Measurements from ENCODE around the gene RBM7.

RBM7 gene, protein sequence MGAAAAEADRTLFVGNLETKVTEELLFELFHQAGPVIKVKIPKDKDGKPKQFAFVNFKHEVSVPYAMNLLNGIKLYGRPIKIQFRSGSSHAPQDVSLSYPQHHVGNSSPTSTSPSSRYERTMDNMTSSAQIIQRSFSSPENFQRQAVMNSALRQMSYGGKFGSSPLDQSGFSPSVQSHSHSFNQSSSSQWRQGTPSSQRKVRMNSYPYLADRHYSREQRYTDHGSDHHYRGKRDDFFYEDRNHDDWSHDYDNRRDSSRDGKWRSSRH

DNA sequence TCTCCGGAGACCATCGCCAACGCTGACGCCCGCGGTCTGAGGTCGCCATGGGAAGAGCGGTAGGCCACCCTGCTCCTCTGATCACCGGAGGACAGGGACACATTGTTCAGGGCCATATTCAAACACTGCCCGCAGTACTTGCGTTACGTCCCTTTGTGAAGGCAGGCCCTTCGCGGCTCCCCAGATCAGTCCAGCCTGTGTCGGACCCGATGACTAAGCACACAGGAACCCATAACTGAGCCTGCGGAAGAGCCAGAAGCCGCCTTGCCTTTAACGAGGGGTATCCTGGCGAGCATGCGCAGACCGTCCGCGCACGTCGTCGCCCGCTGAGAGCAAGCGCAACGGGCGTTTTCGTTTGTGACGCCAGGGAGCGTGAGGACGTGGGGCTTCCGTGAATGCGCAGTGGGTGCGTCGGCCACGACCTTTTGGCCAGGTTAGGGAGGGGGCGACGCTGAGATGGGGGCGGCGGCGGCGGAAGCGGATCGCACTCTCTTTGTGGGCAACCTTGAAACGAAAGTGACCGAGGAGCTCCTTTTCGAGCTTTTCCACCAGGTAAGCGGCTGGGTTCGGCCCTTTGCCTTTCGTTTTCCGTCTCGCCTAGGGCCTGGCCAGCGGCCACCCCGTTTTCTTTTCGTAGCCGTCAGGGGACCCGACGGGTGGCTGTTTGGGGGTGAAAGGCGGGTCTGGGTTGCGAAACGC, at the start of gene RBM7, which contains the start of gene C11orf71:
TSS of gene RBM7 (plus strand) at position 451 of the 699 bp plus-strand sequence. CDS start at position 457, 6 bp downstream.
TSS of gene C11orf71 (minus strand) at position 296 of the 699 bp plus-strand sequence. CDS start at position 116, 180 bp downstream.
- DNase-seq (ENCODE audit: low spot score) = peak; percentile 95
- in situ Hi-C loops (cut with MboI; ENCODE audit: low sequenced_read_pairs, unreplicated experiment) = no loop called here
- TF ChIP-seq, protein P1, sequence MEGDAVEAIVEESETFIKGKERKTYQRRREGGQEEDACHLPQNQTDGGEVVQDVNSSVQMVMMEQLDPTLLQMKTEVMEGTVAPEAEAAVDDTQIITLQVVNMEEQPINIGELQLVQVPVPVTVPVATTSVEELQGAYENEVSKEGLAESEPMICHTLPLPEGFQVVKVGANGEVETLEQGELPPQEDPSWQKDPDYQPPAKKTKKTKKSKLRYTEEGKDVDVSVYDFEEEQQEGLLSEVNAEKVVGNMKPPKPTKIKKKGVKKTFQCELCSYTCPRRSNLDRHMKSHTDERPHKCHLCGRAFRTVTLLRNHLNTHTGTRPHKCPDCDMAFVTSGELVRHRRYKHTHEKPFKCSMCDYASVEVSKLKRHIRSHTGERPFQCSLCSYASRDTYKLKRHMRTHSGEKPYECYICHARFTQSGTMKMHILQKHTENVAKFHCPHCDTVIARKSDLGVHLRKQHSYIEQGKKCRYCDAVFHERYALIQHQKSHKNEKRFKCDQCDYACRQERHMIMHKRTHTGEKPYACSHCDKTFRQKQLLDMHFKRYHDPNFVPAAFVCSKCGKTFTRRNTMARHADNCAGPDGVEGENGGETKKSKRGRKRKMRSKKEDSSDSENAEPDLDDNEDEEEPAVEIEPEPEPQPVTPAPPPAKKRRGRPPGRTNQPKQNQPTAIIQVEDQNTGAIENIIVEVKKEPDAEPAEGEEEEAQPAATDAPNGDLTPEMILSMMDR (IDR thresholded peaks at IDR 0.05; ENCODE audit: borderline replicate concordance, control extremely low read depth, extremely low read depth, insufficient read depth, missing control alignments) = no peak

DNA sequence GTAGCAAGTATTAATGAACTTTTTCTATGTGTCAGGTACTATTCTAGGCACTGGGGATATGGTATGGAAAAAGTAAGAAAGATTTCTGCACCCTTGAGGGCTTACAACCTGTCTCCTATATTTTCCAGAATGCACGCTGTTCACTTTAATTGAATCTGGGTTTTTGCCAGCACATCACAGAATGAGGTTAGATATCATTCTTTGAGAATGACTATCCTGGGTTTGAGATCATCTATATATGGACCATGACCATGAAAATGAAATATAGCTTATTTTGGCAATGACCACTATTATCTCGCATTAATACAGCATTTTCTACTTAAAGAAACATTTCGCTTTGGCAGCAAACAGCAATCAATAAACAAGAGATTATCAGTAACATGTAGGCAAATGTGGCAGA, 47.0 kb upstream of the RBM7 start:
- in situ Hi-C loops (cut with MboI; ENCODE audit: low sequenced_read_pairs, unreplicated experiment) = no loop called here
- TF ChIP-seq, protein P1 (IDR thresholded peaks at IDR 0.05; ENCODE audit: borderline replicate concordance, control extremely low read depth, extremely low read depth, insufficient read depth, missing control alignments) = no peak
- no peak for DNase-seq (ENCODE audit: low spot score)

DNA sequence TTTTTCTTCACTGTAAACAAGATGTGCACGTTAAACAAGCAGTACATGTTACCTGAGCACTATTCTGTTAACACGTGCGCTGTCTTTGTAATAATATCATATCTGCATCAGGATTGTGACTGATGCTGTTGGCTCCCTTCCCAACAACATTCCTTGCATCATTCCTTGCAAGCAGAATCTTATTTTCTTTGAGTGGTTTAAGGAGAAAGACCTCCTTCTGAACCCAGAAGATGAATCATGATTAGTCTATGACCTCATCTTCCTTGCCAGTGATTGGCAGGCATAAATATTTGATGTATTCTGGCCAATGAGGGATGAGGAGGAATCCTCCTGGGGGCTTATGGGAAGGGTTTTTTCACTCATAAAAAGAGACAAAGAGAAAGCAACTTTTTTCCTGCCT, 46.4 kb upstream of the RBM7 start:
- TF ChIP-seq, protein P1 (IDR thresholded peaks at IDR 0.05; ENCODE audit: borderline replicate concordance, control extremely low read depth, extremely low read depth, insufficient read depth, missing control alignments) = no peak
- DNase-seq (ENCODE audit: low spot score) = no peak
- in situ Hi-C loops (cut with MboI; ENCODE audit: low sequenced_read_pairs, unreplicated experiment) = no loop called here

DNA sequence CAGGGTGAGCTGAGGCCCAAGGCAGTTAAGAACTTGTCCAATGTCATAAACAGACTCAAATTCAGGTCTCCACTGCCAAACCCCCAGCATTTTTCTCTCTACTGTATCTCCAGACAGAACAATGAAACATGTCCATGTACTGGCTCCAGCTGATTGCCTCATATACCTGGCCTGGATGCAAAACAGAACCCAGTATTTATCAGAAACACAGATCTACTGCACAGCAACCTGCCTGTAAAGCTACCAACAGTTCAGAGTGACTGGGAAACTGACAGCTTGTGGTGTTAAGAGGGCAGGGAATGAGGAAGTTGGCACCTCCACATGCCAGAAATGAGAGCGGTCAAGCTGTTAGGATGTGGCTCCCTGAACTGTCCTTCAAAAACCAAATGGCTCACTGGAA, 41.8 kb upstream of the RBM7 start:
- TF ChIP-seq, protein P1 (IDR thresholded peaks at IDR 0.05; ENCODE audit: borderline replicate concordance, control extremely low read depth, extremely low read depth, insufficient read depth, missing control alignments) = no peak
- DNase-seq (ENCODE audit: low spot score) = no peak
- in situ Hi-C loops (cut with MboI; ENCODE audit: low sequenced_read_pairs, unreplicated experiment) = no loop called here

DNA sequence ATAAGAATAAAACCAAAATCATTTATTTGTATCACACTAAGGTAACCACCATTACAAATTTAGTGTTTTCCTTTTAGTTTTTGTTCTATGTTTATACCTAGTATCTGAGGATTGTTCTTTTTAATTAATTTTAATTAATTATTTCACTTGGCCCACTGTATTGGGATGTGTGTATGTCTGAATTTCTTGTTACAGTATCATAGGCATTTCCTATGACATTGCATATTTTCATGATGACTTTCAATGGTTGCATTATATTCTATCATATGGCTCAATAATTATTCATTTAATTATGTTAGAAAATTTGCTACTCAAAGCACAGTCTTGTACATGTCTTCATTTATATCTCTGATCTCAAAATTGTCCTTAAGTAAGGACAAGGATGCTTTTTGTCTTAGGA, 41.1 kb upstream of the RBM7 start:
- TF ChIP-seq, protein P1 (IDR thresholded peaks at IDR 0.05; ENCODE audit: borderline replicate concordance, control extremely low read depth, extremely low read depth, insufficient read depth, missing control alignments) = no peak
- in situ Hi-C loops (cut with MboI; ENCODE audit: low sequenced_read_pairs, unreplicated experiment) = no loop called here
- DNase-seq (ENCODE audit: low spot score) = no peak

DNA sequence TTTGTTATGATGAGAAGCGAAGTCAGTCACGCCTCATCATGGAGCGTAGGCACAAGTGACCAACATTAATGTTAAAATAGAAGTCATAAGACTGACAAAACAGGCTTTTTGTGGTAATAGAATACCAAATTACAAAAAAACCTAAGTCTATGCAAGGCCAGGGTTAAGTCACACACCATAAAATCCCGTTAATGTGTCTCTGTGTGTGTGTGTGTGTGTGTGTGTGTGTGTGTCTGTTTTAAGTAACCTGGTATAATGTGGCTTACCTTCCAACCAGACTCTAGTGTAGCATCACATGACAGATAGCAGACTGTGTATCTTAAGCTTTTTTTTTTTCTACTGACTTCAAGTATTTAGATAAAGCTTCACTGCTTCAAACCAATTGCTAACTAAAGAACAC, 38.1 kb upstream of the RBM7 start:
- in situ Hi-C loops (cut with MboI; ENCODE audit: low sequenced_read_pairs, unreplicated experiment) = no loop called here
- TF ChIP-seq, protein P1 (IDR thresholded peaks at IDR 0.05; ENCODE audit: borderline replicate concordance, control extremely low read depth, extremely low read depth, insufficient read depth, missing control alignments) = no peak
- DNase-seq (ENCODE audit: low spot score) = no peak
